ENCODE results near the gene RFXAP. TPM values are rescaled to one million over a fixed set of nuclear protein-coding genes. Genes with fewer than 3 reads are reported as not detected.

The RFXAP gene
- total and polyA plus RNA-seq, 4 donors = 0.60 to 3.4 (median 1.8) TPM

DNA sequence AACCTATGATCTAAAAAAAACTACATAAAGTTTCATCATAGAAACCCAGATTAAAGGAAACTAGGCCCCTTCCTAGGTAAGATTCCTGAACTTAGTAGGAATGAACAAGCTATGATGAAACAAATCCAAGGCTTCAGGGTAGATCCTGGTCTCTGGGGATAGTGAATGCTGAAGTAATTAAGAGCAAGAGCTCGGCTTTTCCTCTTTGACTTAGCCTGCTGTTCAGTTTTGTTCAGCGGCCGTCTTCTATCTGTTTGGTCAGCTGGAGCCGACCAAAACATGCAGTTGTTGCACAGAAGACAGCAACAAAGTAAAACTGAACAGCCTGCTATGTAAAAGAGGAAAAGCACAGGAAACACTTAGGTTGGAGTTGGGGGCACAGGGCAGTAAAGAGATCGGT, 44.1 kb upstream of the RFXAP start:
- no peak for DNase-seq (ENCODE audit: low spot score)

DNA sequence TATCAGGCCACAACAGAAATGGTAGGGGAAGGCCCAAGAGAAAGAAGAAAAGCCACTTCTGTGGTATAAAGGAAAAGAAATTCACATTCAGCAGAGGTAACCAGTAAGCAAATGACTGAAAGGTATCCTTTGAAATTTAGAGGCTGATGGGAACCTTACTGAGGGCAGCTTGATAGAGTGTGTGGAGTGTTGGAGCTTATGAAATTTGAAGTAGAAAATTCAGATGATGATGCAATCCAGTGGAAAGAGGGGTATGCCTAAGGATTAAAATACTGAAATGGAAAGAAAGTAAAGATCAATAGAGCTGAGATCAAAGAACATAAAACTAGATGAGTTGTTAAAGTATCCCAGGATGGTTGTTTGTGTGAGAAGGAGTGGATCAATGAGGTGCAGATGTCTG, 42.8 kb upstream of the RFXAP start:
- no peaks in the 10 kb centered on the region for H3K9me3 ChIP-seq (ENCODE audit: control insufficient read depth in 4 of 4, low read length in 3 of 4)
- TF ChIP-seq SP1 (IDR thresholded peaks at IDR 0.05) = no peak
- TF ChIP-seq, protein P1, sequence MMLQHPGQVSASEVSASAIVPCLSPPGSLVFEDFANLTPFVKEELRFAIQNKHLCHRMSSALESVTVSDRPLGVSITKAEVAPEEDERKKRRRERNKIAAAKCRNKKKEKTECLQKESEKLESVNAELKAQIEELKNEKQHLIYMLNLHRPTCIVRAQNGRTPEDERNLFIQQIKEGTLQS (IDR thresholded peaks at IDR 0.05) = no peak
- no peak for TF ChIP-seq FOXA1 (IDR thresholded peaks at IDR 0.05)
- no peak for TF ChIP-seq RAD21 (IDR thresholded peaks at IDR 0.05)
- TF ChIP-seq HNF4A (conservative IDR thresholded peaks at IDR 0.05) = no peak
- TF ChIP-seq GABPA (IDR thresholded peaks at IDR 0.05 in 1 of 2, conservative IDR thresholded peaks at IDR 0.05 in 1 of 2) = no peak
- TF ChIP-seq, protein P2, sequence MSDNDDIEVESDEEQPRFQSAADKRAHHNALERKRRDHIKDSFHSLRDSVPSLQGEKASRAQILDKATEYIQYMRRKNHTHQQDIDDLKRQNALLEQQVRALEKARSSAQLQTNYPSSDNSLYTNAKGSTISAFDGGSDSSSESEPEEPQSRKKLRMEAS (IDR thresholded peaks at IDR 0.05) = no peak
- TF ChIP-seq, protein P3, sequence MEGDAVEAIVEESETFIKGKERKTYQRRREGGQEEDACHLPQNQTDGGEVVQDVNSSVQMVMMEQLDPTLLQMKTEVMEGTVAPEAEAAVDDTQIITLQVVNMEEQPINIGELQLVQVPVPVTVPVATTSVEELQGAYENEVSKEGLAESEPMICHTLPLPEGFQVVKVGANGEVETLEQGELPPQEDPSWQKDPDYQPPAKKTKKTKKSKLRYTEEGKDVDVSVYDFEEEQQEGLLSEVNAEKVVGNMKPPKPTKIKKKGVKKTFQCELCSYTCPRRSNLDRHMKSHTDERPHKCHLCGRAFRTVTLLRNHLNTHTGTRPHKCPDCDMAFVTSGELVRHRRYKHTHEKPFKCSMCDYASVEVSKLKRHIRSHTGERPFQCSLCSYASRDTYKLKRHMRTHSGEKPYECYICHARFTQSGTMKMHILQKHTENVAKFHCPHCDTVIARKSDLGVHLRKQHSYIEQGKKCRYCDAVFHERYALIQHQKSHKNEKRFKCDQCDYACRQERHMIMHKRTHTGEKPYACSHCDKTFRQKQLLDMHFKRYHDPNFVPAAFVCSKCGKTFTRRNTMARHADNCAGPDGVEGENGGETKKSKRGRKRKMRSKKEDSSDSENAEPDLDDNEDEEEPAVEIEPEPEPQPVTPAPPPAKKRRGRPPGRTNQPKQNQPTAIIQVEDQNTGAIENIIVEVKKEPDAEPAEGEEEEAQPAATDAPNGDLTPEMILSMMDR (IDR thresholded peaks at IDR 0.05; ENCODE audit: low read depth, low read length, missing input control) = no peak
- no peak for TF ChIP-seq RXRA (IDR thresholded peaks at IDR 0.05)
- no peak for TF ChIP-seq EGR1 (IDR thresholded peaks at IDR 0.05; ENCODE audit: low read depth in 2 of 2)

More for the DNA sequence above, 44.1 kb upstream of the RFXAP start:
- no peak overlapping the region for H3K4me3 ChIP-seq (ENCODE audit: low read depth in 1 of 3, low read length in 3 of 3)
- no peaks in the 10 kb centered on the region for H3K36me3 ChIP-seq (ENCODE audit: control insufficient read depth in 4 of 4, insufficient read depth in 3 of 4, low read depth in 1 of 4, low read length in 3 of 4)
- 75% methylated on average over 5 of the region's 5 CpGs for WGBS
- no peak overlapping the region for H3K27ac ChIP-seq (ENCODE audit: low read depth in 1 of 2, low read length in 2 of 2)
- no peaks in the 10 kb centered on the region for H3K9me3 ChIP-seq (ENCODE audit: control insufficient read depth in 4 of 4, low read length in 3 of 4)
- H3K9ac ChIP-seq (ENCODE audit: low read depth in 1 of 2, low read length in 2 of 2) = no peak overlapping the region
- no peaks in the 10 kb centered on the region for H3K4me1 ChIP-seq (ENCODE audit: control insufficient read depth in 4 of 4, insufficient read depth in 4 of 4, low read length in 3 of 4)
- TF ChIP-seq FOXA1 (IDR thresholded peaks at IDR 0.05) (no peak), HNF4A (conservative IDR thresholded peaks at IDR 0.05) (no peak), YY1 (IDR thresholded peaks at IDR 0.05) (no peak), HNF4G (IDR thresholded peaks at IDR 0.05) (no peak), FOXA2 (IDR thresholded peaks at IDR 0.05) (no peak), TAF1 (conservative IDR thresholded peaks at IDR 0.05) (no peak), JUND (IDR thresholded peaks at IDR 0.05) (no peak), GABPA (IDR thresholded peaks at IDR 0.05 in 1 of 2, conservative IDR thresholded peaks at IDR 0.05 in 1 of 2) (no peak), NR2F2 (IDR thresholded peaks at IDR 0.05) (no peak), SP1 (IDR thresholded peaks at IDR 0.05) (no peak), RAD21 (IDR thresholded peaks at IDR 0.05) (no peak), RXRA (IDR thresholded peaks at IDR 0.05) (no peak), EGR1 (IDR thresholded peaks at IDR 0.05; ENCODE audit: low read depth in 2 of 2) (no peak)
- TF ChIP-seq, protein P3 (IDR thresholded peaks at IDR 0.05; ENCODE audit: low read depth, low read length, missing input control) = no peak
- TF ChIP-seq, protein P4, sequence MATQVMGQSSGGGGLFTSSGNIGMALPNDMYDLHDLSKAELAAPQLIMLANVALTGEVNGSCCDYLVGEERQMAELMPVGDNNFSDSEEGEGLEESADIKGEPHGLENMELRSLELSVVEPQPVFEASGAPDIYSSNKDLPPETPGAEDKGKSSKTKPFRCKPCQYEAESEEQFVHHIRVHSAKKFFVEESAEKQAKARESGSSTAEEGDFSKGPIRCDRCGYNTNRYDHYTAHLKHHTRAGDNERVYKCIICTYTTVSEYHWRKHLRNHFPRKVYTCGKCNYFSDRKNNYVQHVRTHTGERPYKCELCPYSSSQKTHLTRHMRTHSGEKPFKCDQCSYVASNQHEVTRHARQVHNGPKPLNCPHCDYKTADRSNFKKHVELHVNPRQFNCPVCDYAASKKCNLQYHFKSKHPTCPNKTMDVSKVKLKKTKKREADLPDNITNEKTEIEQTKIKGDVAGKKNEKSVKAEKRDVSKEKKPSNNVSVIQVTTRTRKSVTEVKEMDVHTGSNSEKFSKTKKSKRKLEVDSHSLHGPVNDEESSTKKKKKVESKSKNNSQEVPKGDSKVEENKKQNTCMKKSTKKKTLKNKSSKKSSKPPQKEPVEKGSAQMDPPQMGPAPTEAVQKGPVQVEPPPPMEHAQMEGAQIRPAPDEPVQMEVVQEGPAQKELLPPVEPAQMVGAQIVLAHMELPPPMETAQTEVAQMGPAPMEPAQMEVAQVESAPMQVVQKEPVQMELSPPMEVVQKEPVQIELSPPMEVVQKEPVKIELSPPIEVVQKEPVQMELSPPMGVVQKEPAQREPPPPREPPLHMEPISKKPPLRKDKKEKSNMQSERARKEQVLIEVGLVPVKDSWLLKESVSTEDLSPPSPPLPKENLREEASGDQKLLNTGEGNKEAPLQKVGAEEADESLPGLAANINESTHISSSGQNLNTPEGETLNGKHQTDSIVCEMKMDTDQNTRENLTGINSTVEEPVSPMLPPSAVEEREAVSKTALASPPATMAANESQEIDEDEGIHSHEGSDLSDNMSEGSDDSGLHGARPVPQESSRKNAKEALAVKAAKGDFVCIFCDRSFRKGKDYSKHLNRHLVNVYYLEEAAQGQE (IDR thresholded peaks at IDR 0.05) = no peak
- TF ChIP-seq, protein P2 (IDR thresholded peaks at IDR 0.05) = no peak
- TF ChIP-seq, protein P5, sequence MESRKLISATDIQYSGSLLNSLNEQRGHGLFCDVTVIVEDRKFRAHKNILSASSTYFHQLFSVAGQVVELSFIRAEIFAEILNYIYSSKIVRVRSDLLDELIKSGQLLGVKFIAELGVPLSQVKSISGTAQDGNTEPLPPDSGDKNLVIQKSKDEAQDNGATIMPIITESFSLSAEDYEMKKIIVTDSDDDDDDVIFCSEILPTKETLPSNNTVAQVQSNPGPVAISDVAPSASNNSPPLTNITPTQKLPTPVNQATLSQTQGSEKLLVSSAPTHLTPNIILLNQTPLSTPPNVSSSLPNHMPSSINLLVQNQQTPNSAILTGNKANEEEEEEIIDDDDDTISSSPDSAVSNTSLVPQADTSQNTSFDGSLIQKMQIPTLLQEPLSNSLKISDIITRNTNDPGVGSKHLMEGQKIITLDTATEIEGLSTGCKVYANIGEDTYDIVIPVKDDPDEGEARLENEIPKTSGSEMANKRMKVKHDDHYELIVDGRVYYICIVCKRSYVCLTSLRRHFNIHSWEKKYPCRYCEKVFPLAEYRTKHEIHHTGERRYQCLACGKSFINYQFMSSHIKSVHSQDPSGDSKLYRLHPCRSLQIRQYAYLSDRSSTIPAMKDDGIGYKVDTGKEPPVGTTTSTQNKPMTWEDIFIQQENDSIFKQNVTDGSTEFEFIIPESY (IDR thresholded peaks at IDR 0.05) = no peak
- TF ChIP-seq, protein P1 (IDR thresholded peaks at IDR 0.05) = no peak
- peaks cover 0 to 9% (median 0%) of the 10 kb centered on the region in 4 donors for H3K27me3 ChIP-seq (ENCODE audit: control insufficient read depth in 4 of 4, insufficient read depth in 4 of 4, low read length in 3 of 4)

More for the DNA sequence above, 42.8 kb upstream of the RFXAP start:
- Histone ChIP-seq H3K27me3 (ENCODE audit: control insufficient read depth in 4 of 4, insufficient read depth in 4 of 4, low read length in 3 of 4) (peaks cover 0 to 6% (median 0%) of the 10 kb centered on the region in 4 donors), H3K9ac (ENCODE audit: low read depth in 1 of 2, low read length in 2 of 2) (no peak overlapping the region), H3K4me3 (ENCODE audit: low read depth in 1 of 3, low read length in 3 of 3) (no peak overlapping the region), H3K27ac (ENCODE audit: low read depth in 1 of 2, low read length in 2 of 2) (no peak overlapping the region), H3K36me3 (ENCODE audit: control insufficient read depth in 4 of 4, insufficient read depth in 3 of 4, low read depth in 1 of 4, low read length in 3 of 4) (no peaks in the 10 kb centered on the region), H3K4me1 (ENCODE audit: control insufficient read depth in 4 of 4, insufficient read depth in 4 of 4, low read length in 3 of 4) (no peaks in the 10 kb centered on the region)
- no peak for DNase-seq (ENCODE audit: low spot score)

All from liver (tissue), 9 donors.